ENCODE measurements around the gene KIF25. TPM values are rescaled to one million over a fixed set of nuclear protein-coding genes. Genes with fewer than 3 reads are reported as not detected.
"Not testable (repeated sequence)": the region's sequence is repeated elsewhere in the genome, so short reads cannot be mapped to it uniquely, and the experiment has no call there.

KIF25 gene
- total and polyA plus RNA-seq, 8 donors, result 0.63 to 14.8 (median 12.2) TPM

GRCh38 chr6:168073937-168074730 is 76.7 kb downstream of the KIF25 start:
- DNase-seq (no peak), ATAC-seq (no peak)
- no peaks in the 10 kb centered on the region for H3K4me1 ChIP-seq
- no peaks in the 10 kb centered on the region for H3K27me3 ChIP-seq
- no peak overlapping the region for H3K27ac ChIP-seq
- H3K9me3 ChIP-seq, result no peaks in the 10 kb centered on the region
- no peaks in the 10 kb centered on the region for H3K36me3 ChIP-seq
- TF ChIP-seq CTCF (IDR thresholded peaks at IDR 0.05), result no peak
- H3K4me3 ChIP-seq, result no peak overlapping the region
- intact Hi-C loops (cut with DNase I), result no loop called here

- Histone ChIP-seq H3K27me3 (no peaks in the 10 kb centered on the region), H3K27ac (no peak overlapping the region), H3K9me3 (no peaks in the 10 kb centered on the region), H3K4me1 (no peaks in the 10 kb centered on the region), H3K4me3 (no peak overlapping the region), H3K36me3 (no peaks in the 10 kb centered on the region)
- DNase-seq (no peak), ATAC-seq (no peak)
- intact Hi-C loops (cut with DNase I), result no loop called here
- no peak for TF ChIP-seq CTCF (IDR thresholded peaks at IDR 0.05)
Measured at GRCh38 chr6:168075216-168075615, 77.7 kb downstream of the KIF25 start.

- intact Hi-C loops (cut with DNase I), result no loop called here
- H3K27ac ChIP-seq, result no peak overlapping the region
- no peaks in the 10 kb centered on the region for H3K4me1 ChIP-seq
- ATAC-seq, result no peak
- no peak overlapping the region for H3K4me3 ChIP-seq
- no peaks in the 10 kb centered on the region for H3K9me3 ChIP-seq
- no peaks in the 10 kb centered on the region for H3K36me3 ChIP-seq
- TF ChIP-seq CTCF (IDR thresholded peaks at IDR 0.05), result no peak
- no peaks in the 10 kb centered on the region for H3K27me3 ChIP-seq
- no peak for DNase-seq
Measured at GRCh38 chr6:168075787-168076202, 78.3 kb downstream of the KIF25 start.

GRCh38 chr6:168077401-168077800 is 79.9 kb downstream of the KIF25 start:
- ATAC-seq; H3K9me3 ChIP-seq; DNase-seq; intact Hi-C loops (cut with DNase I); H3K36me3 ChIP-seq; H3K4me3 ChIP-seq; H3K27me3 ChIP-seq; H3K4me1 ChIP-seq; H3K27ac ChIP-seq: not testable (repeated sequence)

- intact Hi-C loops (cut with DNase I), result no loop called here
- ATAC-seq, result no peak
Measured at GRCh38 chr6:168078175-168078942, 80.9 kb downstream of the KIF25 start.

More at GRCh38 chr6:168078175-168078942, 80.9 kb downstream of the KIF25 start:
- Histone ChIP-seq H3K4me1 (no peaks in the 10 kb centered on the region), H3K36me3 (no peaks in the 10 kb centered on the region), H3K27me3 (no peaks in the 10 kb centered on the region), H3K9me3 (no peaks in the 10 kb centered on the region), H3K4me3 (no peak overlapping the region), H3K27ac (no peak overlapping the region)
- TF ChIP-seq CTCF (IDR thresholded peaks at IDR 0.05), result no peak
- DNase-seq, result peak in 1 of 4 donors; percentile 47
